ENCODE data around the gene CD96. TPM values are rescaled to one million over a fixed set of nuclear protein-coding genes. Genes with fewer than 3 reads are reported as not detected.

Gene CD96
- total RNA-seq, 2 donors from 2014 or later = 5.1 to 13.7 TPM

GRCh38 chr3:111579495-111579894, 37.5 kb downstream of the CD96 start:
- DNase-seq (ENCODE audit: low spot score) = no peak
- Histone ChIP-seq H3K4me1 (ENCODE audit: control insufficient read depth in 1 of 2, low read depth in 2 of 2) (no peaks in the 10 kb centered on the region), H3K36me3 (no peaks in the 10 kb centered on the region), H3K27ac (no peak overlapping the region), H3K9me3 (no peaks in the 10 kb centered on the region), H3K4me3 (no peak overlapping the region), H3K27me3 (replicated peaks; ENCODE audit: insufficient read depth) (no peaks in the 10 kb centered on the region)
- TF ChIP-seq CTCF (IDR thresholded peaks at IDR 0.05) = no peak
- no peak for ATAC-seq (ENCODE audit: insufficient number of reproducible peaks, low FRiP score, low read depth)

- Histone ChIP-seq H3K27me3 (replicated peaks; ENCODE audit: insufficient read depth) (no peaks in the 10 kb centered on the region), H3K27ac (no peak overlapping the region), H3K36me3 (no peaks in the 10 kb centered on the region), H3K4me1 (ENCODE audit: control insufficient read depth in 1 of 2, low read depth in 2 of 2) (no peaks in the 10 kb centered on the region), H3K4me3 (no peak overlapping the region), H3K9me3 (no peaks in the 10 kb centered on the region)
- TF ChIP-seq CTCF (IDR thresholded peaks at IDR 0.05) = no peak
- ATAC-seq (ENCODE audit: insufficient number of reproducible peaks, low FRiP score, low read depth) = no peak
- DNase-seq (ENCODE audit: low spot score) = no peak
Observed at GRCh38 chr3:111581403-111582119, 39.6 kb downstream of the CD96 start.

GRCh38 chr3:111582120-111582474, 40.1 kb downstream of the CD96 start:
- ATAC-seq (ENCODE audit: insufficient number of reproducible peaks, low FRiP score, low read depth) (no peak), DNase-seq (ENCODE audit: low spot score) (no peak)
- Histone ChIP-seq H3K4me3 (no peak overlapping the region), H3K27me3 (replicated peaks; ENCODE audit: insufficient read depth) (no peaks in the 10 kb centered on the region), H3K27ac (peak overlapping the region in 1 of 2 donors; percentile 16), H3K4me1 (ENCODE audit: control insufficient read depth in 1 of 2, low read depth in 2 of 2) (no peaks in the 10 kb centered on the region), H3K9me3 (no peaks in the 10 kb centered on the region), H3K36me3 (no peaks in the 10 kb centered on the region)
- no peak for TF ChIP-seq CTCF (IDR thresholded peaks at IDR 0.05)

- Histone ChIP-seq H3K36me3 (no peaks in the 10 kb centered on the region), H3K27ac (no peak overlapping the region), H3K9me3 (no peaks in the 10 kb centered on the region), H3K27me3 (replicated peaks; ENCODE audit: insufficient read depth) (no peaks in the 10 kb centered on the region), H3K4me1 (ENCODE audit: control insufficient read depth in 1 of 2, low read depth in 2 of 2) (no peaks in the 10 kb centered on the region), H3K4me3 (no peak overlapping the region)
- no peak for DNase-seq (ENCODE audit: low spot score)
- TF ChIP-seq CTCF (IDR thresholded peaks at IDR 0.05) = no peak
- no peak for ATAC-seq (ENCODE audit: insufficient number of reproducible peaks, low FRiP score, low read depth)
Observed at GRCh38 chr3:111584744-111585143, 42.7 kb downstream of the CD96 start.

DNA sequence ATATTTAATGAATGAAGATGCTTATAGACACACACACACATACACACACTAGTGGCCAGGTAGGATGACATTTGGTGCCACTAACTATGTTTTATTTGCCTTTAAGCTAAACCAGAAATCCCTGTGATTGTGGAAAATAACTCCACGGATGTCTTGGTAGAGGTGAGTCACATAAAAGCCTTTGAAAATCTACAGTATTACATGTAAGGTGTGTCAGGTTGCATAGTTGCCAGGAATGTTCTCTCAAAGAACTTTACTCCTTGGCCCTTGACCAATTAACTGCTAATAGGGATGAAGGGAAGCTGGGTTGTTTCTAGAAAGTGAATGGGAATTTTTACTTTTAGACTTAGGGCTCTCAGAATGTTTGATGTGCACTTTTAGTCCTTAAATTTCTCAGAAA, 43.2 kb downstream of the CD96 start:
- ATAC-seq (ENCODE audit: insufficient number of reproducible peaks, low FRiP score, low read depth) (no peak), DNase-seq (ENCODE audit: low spot score) (no peak)
- no peak for TF ChIP-seq CTCF (IDR thresholded peaks at IDR 0.05)
- Histone ChIP-seq H3K27ac (no peak overlapping the region), H3K4me1 (ENCODE audit: control insufficient read depth in 1 of 2, low read depth in 2 of 2) (no peaks in the 10 kb centered on the region), H3K27me3 (replicated peaks; ENCODE audit: insufficient read depth) (no peaks in the 10 kb centered on the region), H3K36me3 (no peaks in the 10 kb centered on the region), H3K4me3 (no peak overlapping the region), H3K9me3 (no peaks in the 10 kb centered on the region)

Data from thoracic aorta (tissue), 2 donors.